GM21390 (cell line): ENCODE data around the gene DEFB131A.
"Not testable (repeated sequence)": the region's sequence is repeated elsewhere in the genome, so short reads cannot be mapped to it uniquely, and the experiment has no call there.

Experiments
- ATAC-seq: cut with Tn5 transposase; IDR thresholded peaks from one replicate; pipeline ENCODE4 v1.9.1; 2021; ENCODE audit not compliant: unreplicated experiment

The DEFB131A gene, protein sequence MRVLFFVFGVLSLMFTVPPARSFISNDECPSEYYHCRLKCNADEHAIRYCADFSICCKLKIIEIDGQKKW

DNA sequence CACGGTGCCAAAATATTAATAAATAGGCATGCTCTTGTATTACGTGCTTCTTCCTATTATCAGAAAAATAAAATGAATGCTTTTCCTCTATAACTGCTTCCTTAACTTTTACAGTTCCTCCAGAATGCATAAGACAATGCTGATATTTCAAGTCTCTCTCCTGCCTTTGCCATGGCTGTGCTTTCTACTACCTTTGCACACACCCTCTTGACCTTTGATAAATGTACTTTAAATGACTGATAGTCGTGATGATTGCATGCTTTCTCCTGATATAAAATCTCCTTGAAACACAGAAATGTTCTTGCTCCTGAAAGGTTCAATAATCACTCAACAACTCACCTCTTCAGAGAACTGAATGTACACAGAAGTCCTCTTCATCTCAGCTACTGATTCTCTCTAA, at the start of gene DEFB131A:
Gene DEFB131A, plus strand, starts transcription at position 301 of the 400 bp plus-strand sequence. CDS start 120 bp downstream, outside the sequence.
- not testable (repeated sequence) for ATAC-seq

DNA sequence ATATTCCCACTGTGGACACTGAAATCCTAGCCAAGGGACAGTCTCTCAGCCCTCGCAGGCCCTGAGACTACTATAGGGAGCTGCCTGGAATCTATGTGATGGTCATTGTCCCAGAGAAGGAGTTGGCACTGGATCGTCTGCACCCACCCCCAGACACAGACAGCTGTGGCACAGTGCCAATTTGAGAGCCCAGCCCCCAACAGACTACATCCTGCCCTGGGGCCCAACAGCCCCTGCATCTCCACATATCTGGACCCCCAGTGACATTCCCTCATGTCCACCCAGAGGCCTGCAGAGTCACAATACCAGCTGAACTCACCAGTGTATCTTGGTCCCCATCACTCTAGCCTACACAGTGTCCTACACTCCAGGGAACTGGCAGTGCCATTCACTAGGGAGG, 38.4 kb upstream of the DEFB131A start:
- ATAC-seq = not testable (repeated sequence)

DNA sequence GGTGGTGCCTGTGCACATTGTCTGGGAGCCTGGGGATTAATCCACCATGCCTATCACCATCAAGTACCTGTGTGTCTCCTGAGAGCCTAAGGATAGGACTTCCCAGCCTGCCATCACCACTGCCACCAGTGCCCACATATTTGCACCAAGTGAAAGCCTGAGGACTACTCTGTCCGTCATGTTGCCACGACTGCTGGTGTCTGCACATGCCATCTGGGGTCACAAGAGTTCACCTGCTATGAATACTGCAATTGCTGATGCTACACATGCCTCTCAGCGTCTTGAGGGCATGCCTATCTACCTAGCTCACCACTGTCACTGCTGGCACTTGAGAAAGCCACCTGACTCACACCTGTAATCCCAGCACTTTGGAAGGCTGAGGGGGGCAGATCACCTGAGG, 37.7 kb upstream of the DEFB131A start:
- not testable (repeated sequence) for ATAC-seq

DNA sequence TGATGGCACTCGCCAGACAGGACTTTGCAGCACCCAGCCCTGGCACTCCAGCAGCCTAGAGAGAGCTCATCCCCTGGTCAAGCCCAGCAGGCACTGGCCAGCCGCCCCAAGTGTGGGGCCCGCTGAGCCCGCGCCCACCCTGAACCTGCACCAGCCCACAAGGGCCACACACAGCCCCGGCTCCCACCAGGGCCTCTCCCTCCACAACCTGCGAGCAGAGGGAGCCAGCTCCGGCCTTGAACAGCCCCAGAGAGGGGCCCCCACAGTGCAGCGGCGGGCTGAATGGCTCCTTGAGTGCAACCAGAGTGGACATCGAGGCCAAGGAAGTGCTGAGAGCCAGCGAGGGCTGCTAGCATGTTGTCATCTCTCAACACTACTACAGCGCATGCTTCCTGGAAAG, 34.4 kb upstream of the DEFB131A start:
- ATAC-seq = no peak

DNA sequence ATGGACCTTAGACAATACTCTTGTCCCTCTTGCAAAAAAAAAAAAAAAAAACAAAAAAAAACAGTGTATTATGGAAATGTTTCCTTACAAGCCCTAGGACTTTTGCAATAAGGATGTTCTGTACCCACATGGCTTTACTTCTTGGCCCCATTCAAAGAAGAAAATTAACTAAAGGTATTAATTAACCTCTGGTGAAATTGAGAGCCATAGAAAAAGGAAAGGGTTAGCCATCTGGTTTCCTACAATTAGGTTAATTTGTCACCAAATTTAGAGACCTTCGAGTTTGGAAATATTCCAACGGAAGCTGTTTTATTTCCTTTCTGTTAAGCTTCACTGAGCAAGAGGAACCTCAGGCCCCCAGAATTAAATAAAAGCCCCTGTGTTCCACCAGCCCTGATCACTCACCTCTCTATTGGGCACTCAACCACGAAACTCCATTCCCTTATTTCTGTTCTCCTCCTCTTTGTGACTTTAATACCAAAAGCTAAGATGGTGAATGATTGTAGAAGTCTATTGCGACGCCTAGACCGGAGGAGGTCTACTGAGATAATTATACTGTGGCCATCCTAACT, 22.2 kb upstream of the DEFB131A start:
- not testable (repeated sequence) for ATAC-seq

DNA sequence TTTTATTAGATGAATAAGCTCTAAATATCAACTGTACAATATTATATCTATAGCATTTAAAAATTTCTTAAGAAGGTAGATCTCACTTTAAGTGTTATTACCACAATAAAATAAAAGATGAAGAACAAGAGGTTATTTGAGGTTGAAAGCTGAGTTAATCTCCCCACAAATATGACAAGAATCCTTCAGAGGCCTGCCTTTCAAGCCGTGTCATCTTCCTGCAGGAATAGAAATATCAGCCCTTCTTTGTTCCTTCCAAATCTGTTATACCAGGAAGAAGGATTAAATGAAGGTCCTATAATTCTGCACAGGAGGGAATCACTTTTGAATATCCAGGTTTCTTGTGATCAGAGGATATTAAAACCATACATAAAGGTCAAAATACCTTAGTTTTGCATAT, 18.3 kb upstream of the DEFB131A start:
- not testable (repeated sequence) for ATAC-seq

DNA sequence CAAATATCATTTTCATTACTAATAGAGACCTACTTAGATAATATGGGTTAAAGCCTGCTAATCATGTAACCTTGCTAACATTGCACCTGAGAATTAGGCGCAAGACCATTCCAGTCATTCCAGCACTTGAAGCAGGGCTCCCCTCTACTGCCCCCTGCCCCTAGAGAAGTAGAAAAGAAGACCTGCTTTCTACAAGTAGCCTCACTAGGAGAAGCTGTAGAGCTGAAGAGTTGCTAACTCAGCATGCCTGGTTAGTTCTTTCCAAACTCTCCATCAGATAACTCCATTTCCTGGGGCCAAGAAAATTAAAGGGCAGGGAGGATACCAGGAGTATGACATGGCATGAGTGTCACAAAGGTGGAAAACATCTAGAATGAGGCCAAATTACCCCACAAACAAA, 14.2 kb upstream of the DEFB131A start:
- ATAC-seq = not testable (repeated sequence)

DNA sequence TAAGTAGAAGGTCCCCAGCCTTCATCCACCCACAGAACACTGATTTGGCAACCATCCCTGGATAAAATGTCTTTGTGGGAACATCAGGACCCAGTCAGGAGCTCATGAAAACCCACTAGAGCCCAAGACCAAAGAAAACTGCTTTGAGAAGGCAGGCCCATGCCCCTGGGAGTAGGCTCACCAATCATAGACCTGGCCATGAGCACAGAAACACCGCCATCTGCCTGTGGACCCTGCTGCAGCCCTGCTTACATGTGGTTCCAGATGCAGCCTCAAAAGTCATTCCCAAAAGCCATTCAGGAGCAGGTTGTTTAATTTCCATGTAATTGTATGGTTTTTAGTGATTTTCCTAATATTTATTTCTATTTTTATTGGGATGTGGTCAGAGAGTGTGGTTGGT, 10.9 kb upstream of the DEFB131A start:
- ATAC-seq = not testable (repeated sequence)

DNA sequence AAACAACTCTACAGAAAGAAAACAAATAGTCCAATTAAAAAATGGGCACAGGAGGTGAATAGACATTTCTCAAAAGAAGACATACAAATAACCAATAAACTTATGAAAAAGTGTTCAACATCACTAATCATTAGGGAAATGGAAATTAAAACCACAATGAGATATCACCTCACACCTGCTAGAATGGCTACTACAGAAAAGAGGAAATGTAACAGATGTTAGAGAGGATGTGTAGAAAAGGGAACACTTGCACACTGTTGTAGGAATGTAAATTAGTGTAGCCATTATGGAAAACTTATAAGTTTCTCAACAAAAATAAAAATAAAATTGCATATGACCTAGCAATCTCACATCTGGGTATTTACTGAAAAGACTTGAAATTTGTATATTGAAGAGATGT, 7.5 kb upstream of the DEFB131A start:
- ATAC-seq = not testable (repeated sequence)

DNA sequence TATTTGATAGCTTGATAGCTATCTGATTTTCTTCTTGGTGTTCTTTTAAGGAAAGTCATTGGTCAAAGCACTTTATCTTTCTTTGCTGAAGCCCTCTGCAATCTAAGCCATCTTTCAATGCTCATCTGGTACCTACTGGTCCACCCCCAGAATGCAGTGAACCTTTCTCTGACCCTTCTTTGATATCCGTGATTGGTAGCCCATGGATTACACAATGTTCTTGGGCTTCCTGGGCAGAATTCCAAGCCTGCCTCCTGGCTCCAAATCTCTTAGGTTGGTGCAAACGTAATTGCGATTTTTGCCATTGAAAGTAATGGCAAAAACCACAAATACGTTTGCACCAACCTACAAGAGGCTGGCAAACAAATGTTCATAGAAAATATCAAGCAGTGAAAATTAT, 1.9 kb upstream of the DEFB131A start:
- not testable (repeated sequence) for ATAC-seq

DNA sequence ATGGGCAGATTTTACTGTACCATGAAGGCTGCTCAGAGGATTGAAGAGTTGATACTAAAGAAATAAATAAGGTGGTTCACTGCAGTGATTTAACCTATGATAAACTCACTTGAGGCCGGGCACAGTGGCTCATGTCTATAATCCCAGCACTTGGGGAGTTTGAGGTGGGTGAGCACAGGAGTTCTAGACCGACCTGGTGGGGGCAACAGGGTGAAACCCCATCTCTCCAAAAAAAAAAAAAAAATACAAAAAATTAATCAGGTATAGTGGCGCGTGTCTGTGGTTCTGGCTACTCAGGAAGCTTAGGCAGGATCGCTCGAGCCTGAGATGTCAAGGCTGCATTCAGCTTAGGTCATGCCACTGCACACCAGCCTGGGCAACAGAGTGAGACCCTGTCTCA, 467 bp downstream of the DEFB131A start:
- ATAC-seq = not testable (repeated sequence)

DNA sequence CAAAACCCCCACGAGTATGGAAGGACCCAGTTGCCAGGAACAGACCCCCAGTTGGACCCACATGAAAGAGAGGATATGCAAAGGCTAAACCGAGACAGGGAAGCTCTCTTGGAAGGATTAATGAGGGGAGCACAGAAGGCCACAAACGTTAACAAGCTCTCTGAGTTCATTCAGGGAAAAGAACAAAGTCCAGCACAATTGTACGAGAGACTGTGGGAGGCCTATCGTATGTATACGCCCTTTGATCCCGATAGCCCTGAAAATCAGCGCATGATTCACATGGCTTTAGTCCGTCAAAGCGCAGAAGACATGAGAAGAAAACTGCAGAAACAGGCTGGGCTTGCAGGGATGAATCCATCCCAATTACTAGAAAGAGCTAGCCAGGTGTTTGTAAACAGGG, 8.0 kb downstream of the DEFB131A start:
- ATAC-seq = not testable (repeated sequence)

DNA sequence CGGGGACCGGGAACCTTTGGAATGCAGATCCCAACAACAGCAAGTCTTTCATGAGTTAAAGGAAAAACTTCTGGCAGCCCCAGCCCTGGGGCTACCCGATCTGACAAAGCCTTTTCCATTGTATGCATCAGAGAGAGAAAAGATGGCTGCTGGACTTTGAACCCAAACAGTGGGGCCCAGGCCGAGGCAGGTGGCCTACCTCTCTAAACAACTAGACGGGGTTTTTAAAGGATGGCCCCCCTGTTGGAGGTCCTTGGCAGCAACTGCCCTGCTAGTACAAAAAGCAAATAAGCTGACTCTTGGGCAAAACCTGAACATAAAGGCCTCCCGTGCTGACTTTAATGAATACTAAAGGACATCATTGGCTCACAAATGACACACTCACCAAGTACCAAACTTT, 10.1 kb downstream of the DEFB131A start:
- not testable (repeated sequence) for ATAC-seq

DNA sequence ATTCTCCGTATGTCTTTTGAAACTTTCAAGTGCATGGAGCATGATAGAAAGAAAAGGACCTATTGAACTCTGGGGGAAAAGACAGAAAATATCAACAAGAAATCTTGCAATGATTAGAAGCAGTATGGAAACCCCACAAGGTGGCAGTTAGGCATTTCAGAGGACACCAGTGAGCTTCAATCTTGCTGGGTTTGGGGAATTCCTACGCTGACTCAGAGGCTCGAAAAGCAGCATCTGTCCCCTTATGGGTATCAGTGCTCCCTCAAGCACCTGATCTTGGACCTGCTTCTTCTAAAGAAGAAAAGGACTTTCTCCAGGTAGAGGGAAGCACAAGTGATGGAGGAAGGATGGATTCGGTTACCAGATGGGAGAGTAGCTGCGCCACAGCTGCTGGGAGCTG, 10.8 kb downstream of the DEFB131A start:
- ATAC-seq = not testable (repeated sequence)

DNA sequence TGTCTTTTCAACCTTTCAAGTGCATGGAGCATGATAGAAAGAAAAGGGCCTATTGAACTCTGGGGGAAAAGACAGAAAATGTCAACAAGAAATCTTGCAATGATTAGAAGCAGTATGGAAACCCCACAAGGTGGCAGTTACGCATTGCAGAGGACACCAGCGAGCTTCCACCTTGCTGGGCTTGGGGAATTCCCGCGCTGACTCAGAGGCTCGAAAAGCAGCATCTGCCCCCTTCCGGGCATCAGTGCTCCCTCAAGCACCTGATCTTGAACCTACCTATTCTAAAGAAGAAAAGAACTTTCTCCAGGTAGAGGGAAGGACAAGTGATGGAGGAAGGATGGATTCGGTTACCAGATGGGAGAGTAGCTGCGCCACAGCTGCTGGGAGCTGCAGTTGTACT, 35.3 kb downstream of the DEFB131A start:
- not testable (repeated sequence) for ATAC-seq

DNA sequence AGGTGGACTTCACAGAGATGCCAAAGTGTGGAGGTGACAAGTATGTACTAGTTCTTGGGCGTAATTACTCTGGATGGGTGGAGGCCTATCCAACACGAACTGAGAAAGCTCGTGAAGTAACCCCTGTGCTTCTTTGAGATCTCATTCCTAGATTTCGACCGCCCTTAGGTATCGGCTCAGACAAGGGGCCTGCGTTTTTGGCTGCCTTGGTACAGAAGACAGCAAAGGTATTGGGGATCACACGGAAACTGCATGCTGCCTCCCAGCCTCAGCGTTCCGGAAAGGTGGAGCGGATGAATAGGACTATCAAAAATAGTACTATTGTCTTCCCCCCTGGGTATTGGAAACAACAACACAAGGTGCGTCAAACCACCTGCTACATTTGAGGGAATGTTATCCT, 35.9 kb downstream of the DEFB131A start:
- not testable (repeated sequence) for ATAC-seq

DNA sequence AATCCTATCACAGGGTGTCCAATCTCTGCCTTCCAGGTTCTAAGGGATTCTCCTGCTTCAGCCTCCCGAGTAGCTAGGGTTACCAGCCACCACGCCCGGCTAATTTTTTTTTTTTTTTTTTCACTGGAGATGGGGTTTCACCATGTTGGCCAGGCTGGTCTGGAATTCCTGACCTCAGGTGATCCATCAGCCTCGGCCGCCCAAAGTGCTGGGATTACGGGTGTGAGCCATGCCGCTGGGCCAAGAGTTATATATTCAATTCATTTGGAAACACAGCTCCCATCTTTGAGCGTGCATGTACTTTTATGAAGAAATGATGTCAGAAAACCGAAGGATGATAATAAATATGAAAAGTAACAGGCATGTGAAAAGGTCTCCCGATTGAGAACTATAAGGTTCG, 38.7 kb downstream of the DEFB131A start:
- ATAC-seq = not testable (repeated sequence)

DNA sequence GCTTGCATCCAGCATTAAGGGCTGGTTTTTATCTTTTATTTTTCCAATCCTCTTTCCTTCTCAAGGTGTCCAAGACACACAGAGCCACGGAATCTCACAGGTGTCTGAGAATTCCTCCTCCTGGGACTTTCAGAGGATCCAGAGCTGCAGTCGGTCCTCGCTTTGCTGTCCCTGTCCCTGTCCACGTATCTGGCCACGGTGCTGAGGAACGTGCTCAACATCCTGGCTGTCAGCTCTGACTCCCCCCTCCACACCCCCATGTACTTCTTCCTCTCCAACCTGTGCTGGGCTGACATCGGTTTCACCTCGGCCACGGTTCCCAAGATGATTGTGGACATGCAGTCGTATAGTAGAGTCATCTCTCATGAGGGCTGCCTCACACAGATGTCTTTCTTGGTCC, 39.5 kb downstream of the DEFB131A start:
- ATAC-seq = not testable (repeated sequence)

DNA sequence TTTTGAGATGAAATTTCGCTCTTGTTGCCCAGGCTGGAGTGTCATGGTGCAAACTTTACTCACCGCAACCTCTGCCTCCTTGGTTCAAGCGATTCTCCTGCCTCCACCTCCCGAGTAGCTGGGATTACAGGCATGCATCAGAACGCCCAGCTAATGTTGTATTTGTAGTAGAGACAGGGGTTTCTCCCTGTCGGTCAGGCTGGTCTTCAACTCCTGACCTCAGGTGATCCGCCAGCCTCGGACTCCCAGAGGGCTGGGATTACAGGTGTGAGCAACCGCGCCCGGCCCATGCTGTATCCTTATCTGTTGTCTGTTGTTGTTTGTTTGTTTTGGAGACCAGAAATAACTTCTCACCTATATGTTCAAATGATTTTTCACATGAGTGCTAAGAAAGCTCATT, 42.7 kb downstream of the DEFB131A start:
- not testable (repeated sequence) for ATAC-seq

DNA sequence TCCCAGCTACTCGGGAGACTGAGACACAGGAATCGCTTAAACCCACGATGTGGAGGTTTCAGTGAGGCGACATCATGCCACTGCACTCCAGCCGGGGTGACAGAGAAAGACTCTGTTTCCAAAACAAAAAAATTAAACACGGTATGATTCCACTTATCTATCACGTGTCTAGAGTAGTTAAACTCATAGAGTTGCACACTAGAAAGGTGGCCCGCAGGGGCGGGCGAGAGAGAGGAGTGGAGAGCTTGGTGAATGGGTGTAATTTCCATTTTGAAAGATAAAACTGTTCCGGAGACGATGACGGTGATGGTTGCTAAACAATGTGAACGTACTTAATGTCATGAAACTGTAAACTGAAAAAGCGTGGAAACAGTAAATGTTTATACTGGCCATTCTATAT, 44.6 kb downstream of the DEFB131A start:
- not testable (repeated sequence) for ATAC-seq

DNA sequence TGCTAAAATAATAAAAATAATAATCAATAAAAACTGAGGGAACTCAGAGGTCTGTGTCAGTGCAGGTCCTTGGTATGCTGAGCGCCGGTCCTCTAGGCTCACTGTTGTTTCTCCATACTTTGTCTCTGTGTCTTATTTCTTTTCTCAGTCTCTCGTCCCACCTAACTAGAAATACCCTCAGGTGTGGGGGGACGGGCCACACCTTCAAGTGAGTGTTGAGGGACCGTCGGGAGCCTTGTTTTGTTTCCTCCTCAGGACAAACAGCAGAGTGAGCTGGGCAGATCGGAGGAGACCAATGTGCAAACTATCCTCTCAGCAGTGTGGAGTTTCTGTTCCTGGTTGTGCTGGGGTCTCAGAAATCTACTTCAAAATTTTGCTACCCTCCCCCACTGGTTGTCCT, 46.3 kb downstream of the DEFB131A start:
- not testable (repeated sequence) for ATAC-seq

DNA sequence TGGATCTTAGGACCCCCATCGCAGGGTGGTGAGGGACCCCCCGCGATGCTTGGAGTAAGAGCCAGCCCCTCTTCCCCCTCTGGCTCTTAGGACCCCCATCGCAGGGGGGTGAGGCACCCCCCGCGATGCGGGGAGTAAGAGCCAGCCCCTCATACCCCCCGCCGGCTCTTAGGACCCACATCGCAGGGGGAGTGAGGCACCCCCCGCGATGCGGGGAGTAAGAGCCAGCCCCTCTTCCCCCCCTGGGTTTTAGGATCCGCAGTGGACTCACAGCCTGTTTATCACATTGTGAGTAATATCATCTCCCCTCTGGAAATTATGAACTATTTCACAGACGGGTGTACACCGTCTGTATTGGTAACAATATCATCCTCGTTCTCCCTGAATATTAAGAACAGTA, 46.8 kb downstream of the DEFB131A start:
- not testable (repeated sequence) for ATAC-seq

DNA sequence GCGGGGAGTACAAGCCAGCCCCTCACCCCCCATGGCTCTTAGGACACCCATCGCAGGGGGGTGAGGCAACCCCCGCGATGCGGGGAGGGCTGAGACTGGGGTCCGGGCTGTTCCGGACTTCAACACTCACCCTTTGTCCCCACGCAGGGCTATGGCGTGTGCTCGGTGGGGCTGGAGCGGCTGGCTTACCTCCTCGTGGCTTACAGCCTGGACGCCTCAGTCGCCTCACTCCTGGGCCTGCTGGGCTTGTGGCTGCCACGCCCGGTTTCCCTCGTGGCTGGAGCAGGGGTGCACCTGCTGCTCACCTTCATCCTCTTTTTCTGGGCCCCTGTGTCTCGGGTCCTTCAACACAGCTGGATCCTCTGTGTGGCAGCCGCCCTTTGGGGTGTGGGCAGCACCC, 49.4 kb downstream of the DEFB131A start:
- not testable (repeated sequence) for ATAC-seq
